ENCODE results near the gene SLC16A3. TPM values are rescaled to one million over a fixed set of nuclear protein-coding genes. Genes with fewer than 3 reads are reported as not detected.

SLC16A3 gene
- total RNA-seq, 1 experiment from 2014 or later = 28.7 TPM

GRCh38 chr17:82221341-82221902 lies 7.4 kb upstream of the SLC16A3 start:
- H3K4me1 Mint-ChIP-seq = no peaks in the 10 kb centered on the region
- no peak for TF ChIP-seq GRHL2 (CRISPR knock-in tag; IDR thresholded peaks at IDR 0.05; ENCODE audit: insufficient replicate concordance, severe bottlenecking)
- no peak for TF ChIP-seq IRF1 (CRISPR knock-in tag; IDR thresholded peaks at IDR 0.05)
- no peak for TF ChIP-seq MYBL2 (CRISPR knock-in tag; IDR thresholded peaks at IDR 0.05)
- no peak for TF ChIP-seq CTCF (IDR thresholded peaks at IDR 0.05)
- TF ChIP-seq TEAD1 (CRISPR knock-in tag; IDR thresholded peaks at IDR 0.05) = no peak
- peaks cover 16% of the 10 kb centered on the region; the same call in 1 of the 2 replicates for H3K27me3 Mint-ChIP-seq (ENCODE audit: low read depth)
- POLR2A ChIA-PET = no interaction called here
- H3K4me3 Mint-ChIP-seq = no peak overlapping the region
- no peak overlapping the region for H3K27ac Mint-ChIP-seq
- DNase-seq (ENCODE audit: low spot score) (no peak), ATAC-seq (no peak)
- no peaks in the 10 kb centered on the region for H3K9me3 Mint-ChIP-seq
- H3K36me3 Mint-ChIP-seq = no peaks in the 10 kb centered on the region
- CTCF ChIA-PET = interaction anchor here (0.7 to 1.0 kb wide), 2 partner anchors 15 to 16 kb away, joined by 3 read pairs; no protein-coding TSS in a partner anchor

- Mint-ChIP-seq H3K27ac (no peak overlapping the region), H3K4me3 (no peak overlapping the region), H3K27me3 (ENCODE audit: low read depth) (peaks cover 26% of the 10 kb centered on the region), H3K4me1 (no peaks in the 10 kb centered on the region), H3K9me3 (no peaks in the 10 kb centered on the region), H3K36me3 (no peaks in the 10 kb centered on the region)
- ChIA-PET CTCF (no interaction called here), POLR2A (no interaction called here)
- ATAC-seq = no peak
- TF ChIP-seq TEAD1 (CRISPR knock-in tag; IDR thresholded peaks at IDR 0.05) = no peak
- no peak for DNase-seq (ENCODE audit: low spot score)
These were observed 6.0 kb upstream of the SLC16A3 start for GRCh38 chr17:82222816-82223215.

- TF ChIP-seq CREM (CRISPR knock-in tag; IDR thresholded peaks at IDR 0.05) = no peak
- no peak for TF ChIP-seq SOX15 (CRISPR knock-in tag; IDR thresholded peaks at IDR 0.05)
- H3K4me1 Mint-ChIP-seq = no peaks in the 10 kb centered on the region
- H3K36me3 Mint-ChIP-seq = no peaks in the 10 kb centered on the region
- peaks cover 33% of the 10 kb centered on the region for H3K27me3 Mint-ChIP-seq (ENCODE audit: low read depth)
- ChIA-PET CTCF (no interaction called here), POLR2A (no interaction called here)
- no peak overlapping the region for H3K27ac Mint-ChIP-seq
- H3K9me3 Mint-ChIP-seq = no peaks in the 10 kb centered on the region
- DNase-seq (ENCODE audit: low spot score) = no peak
- ATAC-seq = no peak
- no peak overlapping the region for H3K4me3 Mint-ChIP-seq
These were observed 5.3 kb upstream of the SLC16A3 start for GRCh38 chr17:82223517-82223916.

- no peaks in the 10 kb centered on the region for H3K36me3 Mint-ChIP-seq
- H3K27ac Mint-ChIP-seq = no peak overlapping the region
- no peaks in the 10 kb centered on the region for H3K9me3 Mint-ChIP-seq
- H3K4me3 Mint-ChIP-seq = no peak overlapping the region
- ChIA-PET CTCF (no interaction called here), POLR2A (no interaction called here)
- no peak for DNase-seq (ENCODE audit: low spot score)
- H3K4me1 Mint-ChIP-seq = no peaks in the 10 kb centered on the region
- no peak for ATAC-seq
- peaks cover 37% of the 10 kb centered on the region for H3K27me3 Mint-ChIP-seq (ENCODE audit: low read depth)
- TF ChIP-seq ZNF232 (CRISPR knock-in tag; IDR thresholded peaks at IDR 0.05) (no peak), FOXP4 (CRISPR knock-in tag; IDR thresholded peaks at IDR 0.05) (no peak), NFATC4 (CRISPR knock-in tag; IDR thresholded peaks at IDR 0.05) (no peak), JAZF1 (CRISPR knock-in tag; IDR thresholded peaks at IDR 0.05) (no peak), E2F5 (CRISPR knock-in tag; IDR thresholded peaks at IDR 0.05) (no peak), TEAD4 (CRISPR knock-in tag; IDR thresholded peaks at IDR 0.05) (no peak), PRDM15 (CRISPR knock-in tag; IDR thresholded peaks at IDR 0.05) (no peak), MAX (CRISPR knock-in tag; IDR thresholded peaks at IDR 0.05) (no peak), STAT6 (CRISPR knock-in tag; conservative IDR thresholded peaks at IDR 0.05; ENCODE audit: low read depth) (no peak)
These were observed 4.2 kb upstream of the SLC16A3 start for GRCh38 chr17:82224666-82225065.

Data from WTC11 (cell line).